Measurements from ENCODE around the gene LRRC9.
"Not testable (repeated sequence)": the region's sequence is repeated elsewhere in the genome, so short reads cannot be mapped to it uniquely, and the experiment has no call there.

The LRRC9 gene

GRCh38 chr14:60061371-60061770 lies 141.4 kb downstream of the LRRC9 start:
- no peak for DNase-seq (ENCODE audit: low read depth in 2 of 2)

DNA sequence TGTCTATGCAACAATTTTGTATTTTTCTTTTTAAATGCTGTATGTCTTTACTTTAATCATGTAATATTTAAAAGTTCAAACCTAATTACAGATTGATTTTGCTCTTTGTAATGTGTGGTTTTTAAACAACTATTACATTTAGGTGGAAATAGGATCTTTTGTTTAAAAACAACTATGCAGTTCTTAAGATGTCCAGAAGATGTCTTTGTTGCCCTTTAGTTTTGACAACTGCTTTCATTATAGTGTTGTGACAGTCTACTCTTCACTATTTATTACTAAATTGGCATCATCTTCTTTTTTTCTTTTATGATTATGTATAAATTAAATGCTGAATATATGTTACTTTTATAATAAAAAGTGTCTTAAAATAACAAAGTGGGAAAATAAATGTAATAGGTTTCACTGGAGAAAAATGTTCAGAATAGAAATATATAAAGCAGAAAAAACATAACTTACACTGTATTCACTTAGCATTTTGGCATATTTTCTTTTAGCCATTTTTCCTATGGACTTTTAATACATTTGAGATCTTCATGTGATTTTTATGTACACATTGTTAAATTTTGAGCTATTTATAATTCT lies 144.6 kb downstream of the LRRC9 start:
- no peak for DNase-seq (ENCODE audit: low read depth in 2 of 2)

DNA sequence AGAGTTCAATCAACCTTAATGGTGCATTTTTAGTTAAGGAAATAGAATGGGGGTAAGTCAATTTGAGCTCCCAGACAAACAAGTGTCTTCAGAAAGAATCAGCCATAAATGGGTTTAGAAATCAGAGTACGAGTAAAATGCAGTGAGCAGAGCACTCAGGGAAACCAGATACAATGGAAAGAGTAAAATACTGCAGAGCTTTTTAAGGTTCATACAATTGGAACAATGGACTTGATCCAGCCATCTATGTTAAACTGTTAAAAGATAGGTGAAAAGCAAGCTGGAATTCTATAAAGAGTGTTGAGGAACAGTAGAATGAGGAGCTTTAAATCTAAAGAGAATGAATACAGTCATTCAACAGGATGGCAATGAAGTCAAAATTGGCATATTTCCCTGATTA lies 147.9 kb downstream of the LRRC9 start:
- no peak for DNase-seq (ENCODE audit: low read depth in 2 of 2)

DNA sequence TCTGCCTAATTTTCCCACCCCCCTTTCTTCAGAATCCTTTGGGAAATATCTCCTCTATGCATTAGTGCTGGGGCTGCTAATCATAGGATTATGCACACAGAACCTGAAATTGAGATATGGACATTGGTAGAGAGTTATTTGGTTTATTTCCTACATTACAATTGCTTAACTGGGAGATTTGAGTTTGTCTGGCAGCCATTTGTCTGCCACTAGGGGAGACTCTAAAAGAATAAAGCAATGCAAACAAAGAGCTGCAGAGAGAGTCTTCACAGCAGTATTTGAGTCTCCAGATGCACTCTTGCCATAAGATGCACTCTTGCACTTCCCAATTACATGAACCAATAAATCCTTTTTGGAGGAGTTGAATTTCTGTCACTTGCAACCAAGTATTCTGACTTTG lies 159.8 kb downstream of the LRRC9 start:
- DNase-seq (ENCODE audit: low read depth in 2 of 2) = no peak

- no peak for DNase-seq (ENCODE audit: low read depth in 2 of 2)
Observed at GRCh38 chr14:60085085-60085484, 165.1 kb downstream of the LRRC9 start.

DNA sequence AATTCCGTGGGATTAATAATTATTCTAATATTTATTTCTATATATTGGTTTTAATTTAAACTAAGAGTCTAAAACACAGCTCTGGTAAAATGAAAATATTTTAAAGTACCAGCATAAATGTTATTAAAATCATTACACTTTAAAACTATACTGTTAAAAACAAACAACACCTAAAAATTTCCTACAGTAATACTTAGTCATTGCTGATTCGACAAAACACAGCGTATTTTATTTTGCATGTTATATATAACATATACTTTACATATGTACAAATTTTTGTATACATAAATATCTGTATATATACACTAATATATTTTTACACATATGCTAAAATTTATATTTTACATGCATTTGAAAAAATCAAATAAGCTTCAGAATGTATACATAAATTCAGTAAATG lies 165.7 kb downstream of the LRRC9 start:
- DNase-seq (ENCODE audit: low read depth in 2 of 2) = no peak

DNA sequence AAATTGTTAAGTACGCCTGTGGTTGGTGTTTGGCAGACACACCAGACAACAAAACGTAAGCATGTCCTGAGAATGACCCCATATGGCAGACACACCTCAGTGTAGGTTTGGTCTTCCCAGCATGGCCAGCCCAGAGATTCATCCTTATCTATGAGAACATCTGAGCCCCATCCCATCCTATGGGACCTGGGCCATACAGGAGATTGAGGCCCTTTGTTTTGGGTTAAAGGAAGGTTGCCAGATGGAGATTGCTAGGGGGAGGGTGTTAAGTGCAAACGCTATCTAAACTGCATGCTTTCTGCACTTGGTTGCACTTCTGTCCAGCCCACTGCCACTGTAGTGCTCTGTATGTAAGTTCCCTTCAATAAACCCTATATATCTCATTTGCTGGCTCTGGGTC lies 167.7 kb downstream of the LRRC9 start:
- no peak for DNase-seq (ENCODE audit: low read depth in 2 of 2)

DNA sequence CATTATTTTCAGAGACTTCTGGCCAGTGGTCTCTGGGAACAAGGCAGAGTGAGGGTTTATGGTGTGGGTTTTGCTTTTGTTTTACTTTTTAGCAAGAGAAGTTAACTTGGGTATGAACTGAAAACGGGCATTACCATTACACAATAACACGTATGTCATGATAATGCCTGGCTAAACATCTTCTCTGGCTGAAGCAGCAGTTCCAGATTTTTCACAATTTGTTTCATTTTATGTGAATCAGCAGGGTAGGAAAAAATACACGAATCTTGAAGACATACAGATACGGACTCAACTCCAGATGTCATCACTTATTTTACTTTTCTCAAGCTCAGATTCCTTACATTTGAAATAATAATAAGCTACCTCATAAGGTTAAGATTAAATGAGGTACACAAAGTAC lies 169.3 kb downstream of the LRRC9 start:
- DNase-seq (ENCODE audit: low read depth in 2 of 2) = no peak

DNA sequence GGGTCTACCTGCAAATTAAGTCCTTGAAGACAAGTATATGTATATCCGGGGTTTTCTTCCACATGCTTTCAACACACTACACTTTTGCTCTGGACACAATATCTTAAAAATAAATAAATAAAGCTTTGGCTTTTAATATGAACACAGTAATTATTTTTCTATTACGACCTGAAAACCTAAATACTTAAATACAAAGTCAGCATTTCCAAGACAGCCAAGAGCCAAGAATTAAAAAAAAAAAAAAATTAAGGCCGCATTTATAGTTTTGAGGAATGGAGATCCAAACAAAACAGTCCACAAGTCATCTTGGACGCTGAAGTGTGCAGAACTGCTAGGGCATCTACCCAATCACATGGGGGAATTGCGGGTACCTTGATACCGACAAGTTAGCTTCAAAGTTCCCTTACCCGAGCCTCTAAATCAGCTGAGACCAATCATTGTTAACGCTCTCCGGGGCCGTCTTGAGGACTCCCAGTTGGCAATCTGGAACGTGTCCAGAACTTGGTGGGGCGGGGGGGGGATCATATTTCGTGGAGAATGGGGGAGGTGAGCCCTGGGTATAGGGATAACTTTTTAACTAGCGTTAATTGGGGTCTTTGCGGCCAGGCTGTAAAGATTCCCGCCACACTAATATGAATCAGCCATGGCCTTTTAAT lies 171.0 kb downstream of the LRRC9 start:
- DNase-seq (ENCODE audit: low read depth in 2 of 2) = no peak

- DNase-seq (ENCODE audit: low read depth in 2 of 2) = peak; percentile 85 to 89
Observed at GRCh38 chr14:60091550-60092525, 171.9 kb downstream of the LRRC9 start, which contains the start of gene PCNX4. Gene PCNX4 (plus strand): TSS chr14:60091923. CDS start chr14:60107639, 15,716 bp downstream.

GRCh38 chr14:60092526-60092920 lies 172.6 kb downstream of the LRRC9 start:
- no peak for DNase-seq (ENCODE audit: low read depth in 2 of 2)

DNA sequence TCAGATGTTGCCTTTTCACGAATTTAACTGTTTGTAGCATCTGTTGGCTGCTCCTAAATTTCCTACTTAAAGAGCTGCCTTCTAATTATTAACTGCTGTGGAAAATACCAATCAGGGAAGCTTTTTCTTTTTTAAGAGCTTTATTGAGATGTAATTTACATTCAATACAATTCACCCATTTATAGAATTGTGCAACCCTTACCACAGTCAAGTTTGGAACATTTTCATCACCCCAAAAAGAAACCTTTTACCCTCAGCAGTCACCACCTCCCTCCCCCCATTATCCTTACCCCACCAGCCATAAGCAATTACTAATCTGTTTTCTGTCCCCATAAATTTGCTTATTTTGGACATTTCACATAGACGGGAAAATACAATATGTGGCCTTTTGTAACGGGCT lies 173.1 kb downstream of the LRRC9 start:
- no peak for DNase-seq (ENCODE audit: low read depth in 2 of 2)

DNA sequence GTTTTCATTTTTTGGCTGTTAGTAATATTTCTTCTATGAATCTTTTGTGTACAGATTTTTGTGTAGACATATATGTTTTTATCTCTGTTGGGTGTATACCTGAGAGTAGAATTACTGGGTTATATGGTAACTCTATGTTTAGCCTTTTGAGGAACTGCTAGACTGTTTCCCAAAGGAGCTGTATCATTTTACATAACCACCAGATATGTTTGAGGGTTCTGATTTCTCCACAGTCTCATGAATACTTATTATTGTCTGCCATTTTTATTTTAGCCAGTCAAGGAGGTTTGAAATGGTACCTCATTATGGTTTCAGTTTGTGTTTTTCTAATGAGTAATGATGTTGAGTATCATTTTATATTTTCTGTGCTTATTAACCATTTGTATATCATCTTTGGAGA lies 173.7 kb downstream of the LRRC9 start:
- no peak for DNase-seq (ENCODE audit: low read depth in 2 of 2)

- DNase-seq (ENCODE audit: low read depth in 2 of 2) = no peak
Observed at GRCh38 chr14:60094306-60094897, 174.5 kb downstream of the LRRC9 start.

- no peak for DNase-seq (ENCODE audit: low read depth in 2 of 2)
Observed at GRCh38 chr14:60095231-60095630, 175.3 kb downstream of the LRRC9 start.

- no peak for DNase-seq (ENCODE audit: low read depth in 2 of 2)
Observed at GRCh38 chr14:60095781-60096450, 176.0 kb downstream of the LRRC9 start.

GRCh38 chr14:60097974-60098373 lies 178.0 kb downstream of the LRRC9 start:
- no peak for DNase-seq (ENCODE audit: low read depth in 2 of 2)

- DNase-seq (ENCODE audit: low read depth in 2 of 2) = not testable (repeated sequence)
Observed at GRCh38 chr14:60099855-60100254, 179.9 kb downstream of the LRRC9 start.

DNA sequence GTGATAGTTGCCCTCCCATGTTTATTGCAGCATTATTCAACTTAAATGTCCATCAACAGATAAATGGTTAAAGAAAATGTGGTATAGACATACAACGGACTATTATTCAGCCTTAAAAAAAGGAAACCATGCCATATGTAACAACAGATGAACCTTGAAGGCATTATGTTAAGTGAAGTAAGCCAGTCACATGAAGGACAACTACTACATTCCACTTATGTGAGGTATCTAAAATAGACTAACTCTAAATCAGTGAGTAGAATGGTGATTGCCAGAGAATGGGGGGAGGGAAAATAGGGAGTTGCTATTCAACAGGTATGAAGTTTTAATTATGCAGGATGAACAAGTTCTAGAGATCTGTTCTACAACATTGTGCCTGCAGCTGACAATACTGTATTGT lies 181.8 kb downstream of the LRRC9 start:
- DNase-seq (ENCODE audit: low read depth in 2 of 2) = no peak

GRCh38 chr14:60102389-60102788 lies 182.4 kb downstream of the LRRC9 start:
- no peak for DNase-seq (ENCODE audit: low read depth in 2 of 2)

GRCh38 chr14:60106339-60106738 lies 186.4 kb downstream of the LRRC9 start:
- DNase-seq (ENCODE audit: low read depth in 2 of 2) = no peak

DNA sequence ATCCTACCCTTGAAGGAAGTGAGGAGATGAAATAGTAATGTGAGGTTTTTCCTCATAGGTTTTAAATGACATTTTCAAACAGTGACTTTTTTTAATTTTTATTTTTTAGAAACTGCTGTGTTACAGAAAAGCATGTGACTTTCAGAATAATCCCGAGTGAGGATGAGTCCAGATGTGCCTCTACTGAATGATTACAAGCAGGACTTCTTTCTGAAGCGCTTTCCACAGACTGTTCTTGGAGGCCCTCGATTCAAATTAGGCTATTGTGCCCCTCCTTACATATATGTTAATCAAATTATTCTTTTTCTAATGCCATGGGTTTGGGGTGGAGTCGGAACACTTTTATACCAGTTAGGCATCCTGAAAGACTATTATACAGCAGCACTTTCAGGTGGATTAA lies 187.5 kb downstream of the LRRC9 start:
- DNase-seq (ENCODE audit: low read depth in 2 of 2) = no peak

Measured in stimulated activated CD4-positive, alpha-beta T cell treated with anti-CD3 and anti-CD28 coated beads, Interleukin-4, amount 100 ng/mL, for 48 hours (primary cell).